HuH-7 (cell line): ENCODE measurements around the gene IER5.
"Not testable (repeated sequence)": the region's sequence is repeated elsewhere in the genome, so short reads cannot be mapped to it uniquely, and the experiment has no call there.

ENCODE experiments used
- DNase-seq: peaks from one replicate; pipeline ENCODE4 v3.0.0; 2011; ENCODE audit warnings: low spot score

The IER5 gene

DNA sequence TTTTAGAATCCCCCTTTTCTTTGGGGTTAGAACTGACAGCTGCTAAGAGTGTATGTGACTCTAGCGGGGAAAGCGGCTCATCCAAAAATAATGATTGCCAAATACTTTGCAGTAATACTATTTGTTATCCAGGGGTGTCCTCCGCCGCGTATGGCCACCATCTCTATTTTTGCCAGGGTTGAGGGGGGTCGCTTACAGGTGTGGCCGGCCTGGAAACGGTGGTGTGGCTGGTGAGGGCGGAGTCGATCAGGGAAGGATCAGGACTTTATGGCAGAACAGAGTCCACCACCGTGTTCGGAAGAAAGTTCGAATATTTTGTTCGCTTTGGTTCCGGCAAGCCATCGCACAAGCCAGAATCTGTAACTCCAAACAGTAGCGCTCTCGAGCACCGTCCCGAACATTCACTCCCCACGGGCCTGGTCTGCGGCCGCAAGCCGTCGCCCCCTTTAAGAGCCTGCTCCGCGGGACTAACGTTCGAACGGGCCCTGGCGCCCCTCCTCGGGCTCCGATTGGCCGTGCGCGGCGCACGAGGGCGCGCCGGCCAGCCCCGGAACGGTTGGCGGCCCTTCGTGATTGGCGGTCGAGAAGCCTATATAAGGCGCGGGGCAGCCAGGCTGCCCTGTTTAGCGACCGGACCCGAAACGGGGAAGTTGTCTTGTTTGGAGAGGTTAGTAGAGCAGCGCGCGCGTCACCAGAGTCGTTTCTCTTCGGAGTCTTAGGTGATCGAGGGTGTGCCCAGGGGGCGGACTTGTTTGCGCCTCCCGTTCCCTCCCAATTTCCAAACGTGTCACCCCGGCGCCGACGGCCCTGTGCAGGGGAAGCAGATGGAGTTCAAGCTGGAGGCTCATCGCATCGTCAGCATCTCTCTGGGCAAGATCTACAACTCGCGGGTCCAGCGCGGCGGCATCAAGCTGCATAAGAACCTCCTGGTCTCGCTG is at the start of gene IER5:
Gene IER5 (plus strand): TSS at position 622 of the 938 bp plus-strand sequence. CDS start 203 bp downstream, at position 825.
- peak; percentile 84 for DNase-seq

GRCh38 chr1:181040284-181040865 is 48.1 kb upstream of the IER5 start:
- DNase-seq = no peak

- peak; percentile 68 for DNase-seq
These were observed 45.2 kb upstream of the IER5 start for GRCh38 chr1:181043025-181043888.

DNA sequence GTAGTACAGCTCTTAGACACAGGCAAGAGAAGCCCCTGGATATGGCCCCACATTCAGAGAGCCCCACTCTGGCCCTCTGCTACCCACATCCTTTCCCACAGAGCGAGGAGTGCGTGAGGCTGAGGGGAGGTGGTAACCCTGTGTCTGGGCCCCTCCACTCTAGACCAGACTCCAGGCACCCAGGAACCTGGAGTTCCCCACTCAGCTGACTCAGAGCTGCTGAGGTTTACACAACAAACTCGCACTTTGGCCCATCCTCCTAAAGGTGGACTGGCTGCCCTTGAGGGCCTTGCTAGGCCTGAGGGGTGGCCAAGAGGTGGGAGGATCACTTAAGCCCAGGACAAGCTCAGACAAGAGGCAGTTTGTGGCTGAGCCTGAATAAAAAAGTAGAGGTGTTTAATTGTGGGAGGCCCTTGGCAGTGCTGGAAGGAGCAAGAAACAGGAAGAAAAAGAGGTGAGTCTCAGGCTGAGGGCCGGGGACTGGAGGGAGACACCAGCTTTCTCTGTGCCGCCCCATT is 44.0 kb upstream of the IER5 start:
- peak; percentile 43 for DNase-seq

DNA sequence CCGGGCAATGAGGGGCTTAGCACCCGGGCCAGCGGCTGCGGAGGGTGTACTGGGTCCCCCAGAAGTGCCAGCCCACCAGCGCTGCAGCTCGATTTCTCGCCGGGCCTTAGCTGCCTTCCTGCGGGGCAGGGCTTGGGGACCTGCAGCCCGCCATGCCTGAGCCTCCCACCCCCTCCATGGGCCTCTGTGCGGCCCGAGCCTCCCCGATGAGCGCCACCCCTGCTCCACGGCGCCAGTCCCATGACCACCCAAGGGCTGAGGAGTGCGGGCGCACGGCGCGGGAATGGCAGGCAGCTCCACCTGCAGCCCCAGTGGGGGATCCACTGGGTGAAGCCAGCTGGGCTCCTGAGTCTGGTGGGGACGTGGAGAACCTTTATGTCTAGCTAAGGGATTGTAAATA is 42.6 kb upstream of the IER5 start:
- not testable (repeated sequence) for DNase-seq

DNA sequence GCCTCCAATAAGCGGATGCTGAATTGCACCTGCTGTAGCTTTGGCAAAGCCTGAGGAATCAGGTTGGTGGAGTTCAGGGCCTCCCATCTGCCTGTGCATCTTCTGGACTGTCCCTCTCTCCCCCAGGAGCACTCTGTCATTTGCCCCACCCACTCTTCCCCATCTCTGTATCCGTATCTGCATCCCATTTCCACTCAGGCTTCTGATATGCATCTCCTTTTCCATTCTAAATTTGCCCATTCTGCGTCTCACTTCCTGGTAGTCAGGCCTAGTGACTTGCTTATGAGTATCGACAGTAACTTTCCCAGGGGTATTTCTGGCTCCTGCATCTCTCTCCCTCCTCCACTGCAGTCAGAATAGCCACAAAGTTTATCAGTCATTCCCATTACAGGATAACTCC is 39.1 kb upstream of the IER5 start:
- DNase-seq = no peak

DNA sequence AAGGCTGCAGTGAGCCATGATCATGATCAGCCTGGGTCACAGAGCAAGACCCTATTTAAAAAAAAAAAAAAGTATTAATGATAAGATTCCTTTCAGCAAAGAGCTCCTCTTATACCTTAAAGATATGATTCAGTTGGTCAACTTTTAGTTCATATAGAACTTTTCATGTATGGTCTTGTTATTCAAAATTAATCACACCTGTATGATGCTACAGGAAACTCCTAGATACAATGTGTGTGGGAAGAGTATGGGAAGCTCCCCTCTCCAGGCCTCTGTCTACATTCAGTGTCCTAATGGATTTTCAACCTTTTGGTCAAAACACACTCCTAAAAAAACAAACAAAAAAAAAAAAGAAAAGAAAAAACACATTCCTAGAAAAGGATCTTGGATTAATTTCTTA is 37.6 kb upstream of the IER5 start:
- DNase-seq = no peak

DNA sequence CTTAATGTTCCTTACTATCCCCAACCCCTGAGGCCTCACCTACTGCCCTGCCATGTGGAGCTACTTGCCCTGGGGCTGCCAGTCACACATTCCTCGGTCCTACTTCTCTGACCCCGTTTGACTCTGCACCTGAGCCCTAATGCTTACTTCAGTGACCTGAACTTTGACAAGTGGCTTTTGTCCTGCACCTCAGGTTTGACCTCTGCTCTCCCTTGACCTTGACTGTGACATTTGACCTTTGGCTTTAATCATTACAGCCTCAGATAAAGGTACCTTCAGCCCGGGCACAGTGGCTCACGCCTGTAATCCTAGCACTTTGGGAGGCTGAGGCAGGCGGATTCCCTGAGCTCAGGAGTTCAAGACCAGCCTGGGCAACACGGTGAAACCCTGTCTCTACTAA is 31.9 kb upstream of the IER5 start:
- no peak for DNase-seq

GRCh38 chr1:181057079-181057478 is 31.4 kb upstream of the IER5 start:
- no peak for DNase-seq

- DNase-seq = no peak
These were observed 29.1 kb upstream of the IER5 start for GRCh38 chr1:181059435-181059834.

- no peak for DNase-seq
These were observed 28.4 kb upstream of the IER5 start for GRCh38 chr1:181060066-181060465.

DNA sequence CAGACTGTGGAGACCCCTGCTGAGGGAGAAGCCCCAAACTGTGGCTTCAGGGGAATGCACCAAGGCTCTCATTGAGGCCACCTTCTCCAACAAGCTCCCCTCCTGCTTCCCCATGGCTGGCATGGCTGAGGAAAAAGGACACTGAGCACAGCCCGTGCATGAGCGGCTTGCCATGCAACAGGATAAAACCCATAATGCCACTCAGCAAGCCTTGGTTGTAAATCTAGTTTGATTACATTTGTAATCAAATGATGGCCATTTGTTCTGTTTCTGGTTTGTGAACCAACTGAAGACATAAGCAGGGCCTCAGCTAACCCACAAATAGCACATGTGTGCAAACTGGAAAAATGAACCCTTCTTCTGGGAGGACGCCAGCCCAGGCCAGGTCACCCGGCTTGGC is 27.6 kb upstream of the IER5 start:
- not testable (repeated sequence) for DNase-seq

GRCh38 chr1:181061487-181061886 is 27.0 kb upstream of the IER5 start:
- DNase-seq = no peak

GRCh38 chr1:181061891-181062835 is 26.3 kb upstream of the IER5 start:
- DNase-seq = no peak

DNA sequence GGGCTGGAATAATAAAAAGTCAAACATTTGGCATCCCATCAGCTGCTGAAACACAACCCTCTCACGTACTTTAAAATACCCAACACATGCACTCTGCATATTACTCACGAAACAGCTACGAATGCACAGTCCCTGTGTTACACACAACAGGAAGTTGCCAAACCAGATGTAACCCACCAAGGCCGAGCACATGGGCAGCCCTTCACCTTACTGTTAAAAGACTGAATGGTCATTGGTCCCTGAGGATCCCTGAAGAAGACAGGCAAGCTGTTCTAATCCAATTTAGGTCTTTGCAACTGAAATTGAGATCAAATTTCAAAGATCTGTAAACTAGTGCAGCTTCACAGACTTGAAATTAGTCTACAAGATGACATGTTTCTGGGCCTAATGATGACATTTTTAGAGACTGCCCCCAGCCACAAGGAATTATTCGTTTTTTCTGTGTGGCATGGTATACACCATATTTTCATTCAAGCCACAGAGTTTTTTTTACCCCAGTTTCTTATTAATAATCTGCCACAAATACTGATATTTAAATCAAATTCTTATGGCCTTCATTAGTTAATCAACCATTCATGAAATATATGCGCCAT is 25.6 kb upstream of the IER5 start:
- no peak for DNase-seq

GRCh38 chr1:181064011-181064623 is 24.4 kb upstream of the IER5 start:
- no peak for DNase-seq

DNA sequence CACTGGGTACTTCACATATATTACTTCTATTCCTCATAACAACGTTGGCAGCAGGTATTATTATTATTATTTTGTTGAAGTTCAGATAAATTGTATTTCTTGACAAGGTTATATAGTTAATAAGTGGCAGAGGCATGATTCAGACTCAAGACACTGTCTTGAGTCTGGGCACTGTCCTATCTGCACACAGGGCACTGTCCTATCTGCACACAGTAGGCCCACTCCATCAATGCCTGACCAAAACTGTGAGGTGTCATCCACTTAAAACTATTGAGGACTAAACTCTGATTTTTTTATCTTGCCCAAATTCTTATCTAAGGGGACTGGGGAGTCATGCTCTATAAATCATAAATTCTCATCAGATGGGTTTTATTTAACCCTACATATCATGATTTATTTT is 23.8 kb upstream of the IER5 start:
- DNase-seq = no peak

GRCh38 chr1:181073638-181074037 is 14.9 kb upstream of the IER5 start:
- no peak for DNase-seq

GRCh38 chr1:181075766-181076350 is 12.6 kb upstream of the IER5 start:
- no peak for DNase-seq

DNA sequence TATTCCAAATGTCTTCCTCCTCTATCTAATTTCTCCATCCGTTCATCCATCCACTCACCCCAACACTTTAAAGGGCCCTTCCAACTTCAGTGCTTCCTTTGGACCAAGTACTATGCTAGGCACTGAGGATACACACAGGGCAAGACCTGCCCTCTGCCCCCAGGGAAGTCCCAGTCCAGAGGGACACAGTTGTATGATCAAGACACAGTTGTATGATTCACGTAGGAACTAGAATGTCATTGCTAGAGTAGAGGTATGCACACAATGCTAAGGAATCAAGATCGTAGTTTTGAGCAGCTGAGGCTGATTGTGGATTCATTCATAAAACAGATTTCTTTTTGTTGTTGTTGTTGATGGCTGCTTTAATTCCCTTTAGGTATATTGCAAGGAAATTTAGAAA is 11.6 kb upstream of the IER5 start:
- DNase-seq = no peak
